Effector memory CD4-positive, alpha-beta T cell (primary cell): ENCODE results near the gene PVALEF.

Source experiments
- DNase-seq, 3 donors: peaks; one replicate each; pipeline ENCODE4 v3.0.0-alpha.2; 2020
- H3K27ac ChIP-seq: 2 replicates; pipeline ENCODE4 v1.7.0; 2013; ENCODE audit warnings: mild to moderate bottlenecking, low read length, moderate library complexity; ENCODE audit not compliant: insufficient read depth, poor library complexity, severe bottlenecking
- H3K27me3 ChIP-seq: replicated peaks from 2 replicates; pipeline ENCODE4 v1.7.0; 2013; ENCODE audit warnings: mild to moderate bottlenecking, low read length; ENCODE audit not compliant: insufficient read depth, control insufficient read depth, poor library complexity, severe bottlenecking
- H3K36me3 ChIP-seq: 2 replicates; pipeline ENCODE4 v1.7.0; 2013; ENCODE audit warnings: mild to moderate bottlenecking, low read length, moderate library complexity; ENCODE audit not compliant: control insufficient read depth, insufficient read depth
- H3K4me1 ChIP-seq: 2 replicates; pipeline ENCODE4 v1.7.0; 2013; ENCODE audit warnings: low read length, mild to moderate bottlenecking; ENCODE audit not compliant: control insufficient read depth, insufficient read depth, poor library complexity, severe bottlenecking
- H3K4me3 ChIP-seq: 2 replicates; pipeline ENCODE4 v1.7.0; 2013; ENCODE audit warnings: low read length, low read depth, mild to moderate bottlenecking; ENCODE audit not compliant: insufficient read depth, poor library complexity, severe bottlenecking
- H3K9me3 ChIP-seq: 2 replicates; pipeline ENCODE4 v1.7.0; 2013; ENCODE audit warnings: mild to moderate bottlenecking, low read length, moderate library complexity; ENCODE audit not compliant: control insufficient read depth

Gene PVALEF

GRCh38 chr17:81182596-81182995, 17.3 kb downstream of the PVALEF start:
- Histone ChIP-seq H3K36me3 (no peaks in the 10 kb centered on the region), H3K27ac (no peak overlapping the region), H3K4me3 (no peak overlapping the region), H3K9me3 (no peaks in the 10 kb centered on the region), H3K4me1 (no peaks in the 10 kb centered on the region), H3K27me3 (no peaks in the 10 kb centered on the region)
- no peak for DNase-seq

GRCh38 chr17:81183316-81183715, 18.0 kb downstream of the PVALEF start:
- H3K9me3 ChIP-seq: no peaks in the 10 kb centered on the region
- no peak for DNase-seq
- H3K27ac ChIP-seq: no peak overlapping the region
- no peaks in the 10 kb centered on the region for H3K36me3 ChIP-seq
- H3K27me3 ChIP-seq: no peaks in the 10 kb centered on the region
- H3K4me3 ChIP-seq: no peak overlapping the region
- no peaks in the 10 kb centered on the region for H3K4me1 ChIP-seq

DNA sequence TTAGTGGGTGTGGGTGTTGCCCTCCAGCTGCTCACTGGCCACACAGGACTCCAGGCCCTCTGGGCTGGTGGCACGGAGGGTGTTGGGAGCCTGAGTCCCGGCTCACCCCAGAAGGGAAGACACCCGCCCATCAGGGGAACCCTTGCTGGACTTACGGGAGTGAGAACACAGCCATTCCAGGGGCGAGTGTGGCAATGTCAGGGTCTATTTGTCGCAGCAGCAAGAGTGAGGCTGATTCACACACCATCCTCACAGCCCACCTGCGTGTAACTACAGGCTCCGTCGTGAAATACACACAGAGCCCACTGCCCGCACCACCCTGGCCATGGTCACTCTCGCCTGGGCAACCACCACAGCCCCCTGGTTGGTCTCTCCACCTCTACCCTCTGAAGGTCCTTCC, 18.5 kb downstream of the PVALEF start:
- Histone ChIP-seq H3K36me3 (no peaks in the 10 kb centered on the region), H3K4me3 (no peak overlapping the region), H3K27ac (no peak overlapping the region), H3K27me3 (no peaks in the 10 kb centered on the region), H3K4me1 (no peaks in the 10 kb centered on the region), H3K9me3 (no peaks in the 10 kb centered on the region)
- no peak for DNase-seq

DNA sequence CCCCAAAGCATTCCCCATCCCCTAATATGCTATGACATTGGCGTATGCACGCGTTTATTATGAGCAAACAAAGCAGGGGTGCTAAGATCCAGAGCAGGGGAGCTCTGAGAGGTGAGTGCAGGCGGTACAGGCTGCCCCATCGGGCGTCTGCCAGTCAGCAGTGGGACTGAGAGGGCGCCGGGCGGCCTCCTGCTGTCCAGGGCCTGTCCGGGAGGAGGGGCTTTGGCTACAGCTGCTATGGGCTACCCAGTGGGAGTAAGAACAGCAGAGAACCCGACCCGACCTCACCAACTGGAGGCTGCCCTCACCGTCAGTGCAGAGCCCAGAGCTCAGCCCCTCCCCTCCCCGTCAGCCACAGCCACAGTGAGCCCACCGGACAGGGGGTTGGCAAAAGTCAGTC, 19.2 kb downstream of the PVALEF start:
- Histone ChIP-seq H3K4me1 (no peaks in the 10 kb centered on the region), H3K27me3 (no peaks in the 10 kb centered on the region), H3K36me3 (no peaks in the 10 kb centered on the region), H3K27ac (no peak overlapping the region), H3K4me3 (no peak overlapping the region), H3K9me3 (no peaks in the 10 kb centered on the region)
- DNase-seq: no peak

- Histone ChIP-seq H3K4me1 (no peaks in the 10 kb centered on the region), H3K27me3 (no peaks in the 10 kb centered on the region), H3K4me3 (no peak overlapping the region), H3K27ac (no peak overlapping the region), H3K36me3 (no peaks in the 10 kb centered on the region), H3K9me3 (no peaks in the 10 kb centered on the region)
- DNase-seq: no peak
These were observed 20.9 kb downstream of the PVALEF start for GRCh38 chr17:81186203-81186602.

GRCh38 chr17:81187120-81187519, 21.8 kb downstream of the PVALEF start:
- Histone ChIP-seq H3K27ac (no peak overlapping the region), H3K4me3 (no peak overlapping the region), H3K27me3 (no peaks in the 10 kb centered on the region), H3K36me3 (no peaks in the 10 kb centered on the region), H3K9me3 (no peaks in the 10 kb centered on the region), H3K4me1 (no peaks in the 10 kb centered on the region)
- no peak for DNase-seq

GRCh38 chr17:81187586-81188490, 22.5 kb downstream of the PVALEF start:
- H3K36me3 ChIP-seq: no peaks in the 10 kb centered on the region

GRCh38 chr17:81188491-81188840, 23.2 kb downstream of the PVALEF start:
- no peaks in the 10 kb centered on the region for H3K36me3 ChIP-seq
- H3K9me3 ChIP-seq: no peaks in the 10 kb centered on the region
- H3K27me3 ChIP-seq: no peaks in the 10 kb centered on the region
- H3K4me1 ChIP-seq: no peaks in the 10 kb centered on the region
- H3K27ac ChIP-seq: no peak overlapping the region
- no peak for DNase-seq
- no peak overlapping the region for H3K4me3 ChIP-seq

More at GRCh38 chr17:81187586-81188490, 22.5 kb downstream of the PVALEF start:
- no peaks in the 10 kb centered on the region for H3K4me1 ChIP-seq
- H3K27me3 ChIP-seq: no peaks in the 10 kb centered on the region
- no peak overlapping the region for H3K4me3 ChIP-seq
- DNase-seq: no peak
- no peaks in the 10 kb centered on the region for H3K9me3 ChIP-seq
- no peak overlapping the region for H3K27ac ChIP-seq

DNA sequence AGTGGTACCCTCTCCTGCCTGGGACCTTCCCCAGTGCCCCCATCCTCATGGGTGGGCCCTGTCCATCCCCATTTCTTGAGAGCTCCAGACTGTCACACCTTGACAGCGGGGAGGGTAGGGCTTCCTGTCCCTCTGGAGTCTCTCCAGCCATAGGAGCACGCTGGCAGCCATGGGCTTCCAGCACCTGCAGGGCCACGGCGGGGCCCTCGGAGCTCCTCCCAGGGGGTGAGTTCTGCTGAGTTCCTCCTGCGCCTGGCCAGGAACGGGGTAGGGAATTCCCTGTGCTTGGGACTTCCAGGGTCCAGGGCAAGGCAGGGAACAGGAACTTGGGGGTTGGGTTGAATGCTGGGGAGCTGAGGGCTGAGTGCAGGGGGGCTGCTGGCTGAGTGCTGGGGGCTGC, 23.7 kb downstream of the PVALEF start:
- Histone ChIP-seq H3K27me3 (no peaks in the 10 kb centered on the region), H3K36me3 (no peaks in the 10 kb centered on the region), H3K9me3 (no peaks in the 10 kb centered on the region), H3K27ac (no peak overlapping the region), H3K4me3 (no peak overlapping the region), H3K4me1 (no peaks in the 10 kb centered on the region)
- no peak for DNase-seq

GRCh38 chr17:81189670-81190530, 24.6 kb downstream of the PVALEF start:
- DNase-seq: no peak
- Histone ChIP-seq H3K9me3 (no peaks in the 10 kb centered on the region), H3K27ac (no peak overlapping the region), H3K27me3 (no peaks in the 10 kb centered on the region), H3K4me1 (no peaks in the 10 kb centered on the region), H3K4me3 (no peak overlapping the region), H3K36me3 (no peaks in the 10 kb centered on the region)
